ENCODE results near the gene SLC35F3.

The SLC35F3 gene

GRCh38 chr1:234265321-234265720 lies 360.8 kb downstream of the SLC35F3 start:
- FAIRE-seq = no peak

DNA sequence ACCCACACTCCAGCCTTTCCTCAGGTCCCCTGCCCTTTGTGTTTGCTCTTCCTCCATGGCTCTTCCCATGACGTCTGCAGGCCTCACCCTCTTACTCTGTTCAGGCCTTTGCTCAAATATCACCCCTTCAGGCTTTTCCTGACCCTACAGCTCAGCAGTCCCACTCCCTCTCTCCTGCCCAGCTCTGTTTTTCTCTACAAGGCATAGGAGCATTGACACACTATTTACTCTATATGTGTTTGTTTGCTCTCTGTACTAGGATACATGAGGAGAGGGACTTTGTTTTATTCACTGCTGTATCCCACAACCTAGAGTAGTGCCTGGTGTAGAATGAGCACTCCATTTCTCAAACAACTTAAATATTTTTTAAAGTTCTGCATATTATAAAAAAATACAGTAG lies 361.4 kb downstream of the SLC35F3 start:
- FAIRE-seq = no peak

DNA sequence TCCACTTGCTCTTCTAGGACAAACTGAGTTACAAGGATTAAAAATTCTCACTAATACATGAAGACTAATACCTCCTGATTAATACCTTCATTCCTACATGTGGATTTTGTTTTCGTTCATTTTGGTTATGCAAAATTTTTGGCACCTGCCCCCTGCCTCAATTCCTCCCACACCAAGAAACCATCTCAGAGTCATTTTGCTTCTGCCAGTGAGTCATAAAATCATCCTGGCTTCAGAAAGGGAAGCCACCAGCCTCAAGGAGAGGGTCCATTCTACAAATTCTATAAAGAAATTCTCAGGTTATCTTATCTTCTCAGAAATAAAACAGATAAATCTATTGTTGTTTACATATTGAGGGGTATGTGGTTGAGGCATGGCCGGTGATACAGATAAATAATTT lies 365.6 kb downstream of the SLC35F3 start:
- no peak for FAIRE-seq

GRCh38 chr1:234270581-234271242 lies 366.2 kb downstream of the SLC35F3 start:
- FAIRE-seq = no peak

DNA sequence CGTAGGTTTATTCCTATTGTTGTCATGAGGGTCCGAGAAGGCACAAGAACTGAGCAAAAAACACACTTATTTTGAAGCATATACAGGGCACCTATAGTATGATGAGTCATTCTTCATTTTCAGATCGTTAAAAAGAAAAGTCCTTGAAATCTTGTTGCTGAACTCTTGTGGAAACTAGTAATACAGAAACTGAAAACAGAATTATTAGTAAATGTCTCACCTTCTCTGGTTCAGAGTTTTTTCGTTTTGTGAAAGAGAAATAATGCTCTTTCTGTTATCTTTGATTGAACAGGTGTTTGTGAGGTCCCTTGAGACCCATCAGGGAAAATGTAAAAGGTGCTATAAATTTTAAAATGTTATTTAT lies 366.7 kb downstream of the SLC35F3 start:
- FAIRE-seq = no peak

- FAIRE-seq = no peak
Observed at GRCh38 chr1:234272656-234273312, 368.3 kb downstream of the SLC35F3 start.

DNA sequence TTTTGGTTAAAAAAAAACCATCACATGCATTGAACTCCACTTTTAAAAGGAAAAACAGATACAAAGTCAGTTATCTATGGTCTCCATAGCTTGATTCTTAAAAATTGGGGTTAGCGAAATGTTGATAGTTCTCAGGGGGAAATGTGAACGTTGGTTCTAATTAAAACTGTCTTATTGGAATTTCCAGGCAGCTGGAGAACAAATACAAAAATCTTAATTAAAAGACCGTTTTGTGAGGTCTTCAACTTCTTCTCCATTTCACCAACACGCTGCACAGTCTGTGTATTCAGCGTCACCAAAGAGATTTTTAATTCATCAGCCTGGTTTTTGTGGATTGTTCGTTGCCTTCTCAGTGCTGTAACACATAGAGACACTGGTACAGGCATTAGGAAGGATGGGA lies 369.5 kb downstream of the SLC35F3 start:
- no peak for FAIRE-seq

DNA sequence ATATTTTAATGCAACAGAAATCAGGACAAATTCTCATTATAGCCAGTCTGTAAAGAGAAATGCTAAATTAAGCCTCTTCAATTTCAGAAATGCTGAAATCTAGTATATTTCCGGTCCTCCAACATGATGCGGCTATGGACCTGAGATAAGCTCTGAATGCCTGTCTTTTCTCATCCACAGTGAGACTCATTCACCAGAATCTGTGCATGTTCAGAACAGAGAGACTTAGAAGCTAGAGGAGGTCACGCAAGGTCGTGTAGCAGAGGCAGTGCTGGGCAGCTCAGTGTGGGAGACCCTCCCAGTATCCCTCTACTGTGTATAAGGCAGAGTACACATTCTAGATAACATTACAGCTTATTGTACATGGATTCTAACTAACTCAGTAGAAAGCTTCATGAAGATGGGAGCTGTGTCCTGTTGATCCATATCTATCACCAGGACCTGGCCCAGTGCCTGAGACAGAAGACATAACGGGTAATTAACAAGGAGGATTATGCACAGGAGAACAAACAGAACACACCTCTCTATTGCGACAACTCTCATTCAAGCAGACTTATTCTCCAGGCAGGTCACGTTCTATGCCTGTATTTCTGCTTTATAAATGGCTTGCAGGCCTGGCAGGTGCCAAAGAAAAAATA lies 371.8 kb downstream of the SLC35F3 start:
- FAIRE-seq = no peak

GRCh38 chr1:234277161-234277868 lies 372.8 kb downstream of the SLC35F3 start:
- no peak for FAIRE-seq

DNA sequence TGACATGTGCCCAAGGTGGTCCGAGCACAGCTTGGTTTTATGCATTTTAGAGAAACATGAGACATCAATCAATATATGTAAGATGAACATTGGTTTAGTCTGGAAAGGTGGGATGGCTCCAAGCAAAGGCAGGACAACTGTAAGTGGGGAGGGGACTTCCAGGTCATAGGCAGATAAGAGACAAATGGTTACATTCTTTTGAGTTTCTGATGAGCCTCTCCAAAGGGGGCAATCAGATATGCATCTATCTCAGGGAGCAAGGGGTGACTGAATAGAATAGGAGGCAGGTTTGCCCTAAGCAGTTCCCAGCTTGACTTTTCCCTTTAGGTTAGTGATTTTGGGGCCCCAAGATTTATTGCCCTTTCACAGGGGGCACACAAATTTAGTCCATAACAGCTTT lies 374.5 kb downstream of the SLC35F3 start:
- FAIRE-seq = no peak

GRCh38 chr1:234280500-234280899 lies 376.0 kb downstream of the SLC35F3 start:
- FAIRE-seq = no peak

GRCh38 chr1:234281826-234282489 lies 377.5 kb downstream of the SLC35F3 start:
- no peak for FAIRE-seq

DNA sequence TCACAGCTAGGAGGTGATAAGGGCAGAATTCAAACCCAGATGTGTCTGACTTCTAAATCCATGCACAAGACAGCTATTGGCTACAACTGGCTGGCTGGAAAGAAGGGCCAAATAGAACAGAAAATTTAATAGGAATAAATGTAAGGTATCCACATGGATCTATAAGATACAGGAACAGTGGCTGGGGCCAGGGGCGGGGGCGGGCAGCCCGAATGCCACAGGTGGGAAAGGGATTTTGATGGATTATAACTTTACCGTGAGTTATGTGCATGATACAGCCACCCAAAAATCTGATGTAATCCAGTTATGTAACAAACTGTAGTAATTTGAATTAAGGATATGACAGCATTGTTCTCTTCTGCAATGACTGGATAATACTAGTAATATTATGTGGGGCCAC lies 381.7 kb downstream of the SLC35F3 start:
- FAIRE-seq = no peak

- FAIRE-seq = no peak
Observed at GRCh38 chr1:234288946-234289345, 384.5 kb downstream of the SLC35F3 start.

DNA sequence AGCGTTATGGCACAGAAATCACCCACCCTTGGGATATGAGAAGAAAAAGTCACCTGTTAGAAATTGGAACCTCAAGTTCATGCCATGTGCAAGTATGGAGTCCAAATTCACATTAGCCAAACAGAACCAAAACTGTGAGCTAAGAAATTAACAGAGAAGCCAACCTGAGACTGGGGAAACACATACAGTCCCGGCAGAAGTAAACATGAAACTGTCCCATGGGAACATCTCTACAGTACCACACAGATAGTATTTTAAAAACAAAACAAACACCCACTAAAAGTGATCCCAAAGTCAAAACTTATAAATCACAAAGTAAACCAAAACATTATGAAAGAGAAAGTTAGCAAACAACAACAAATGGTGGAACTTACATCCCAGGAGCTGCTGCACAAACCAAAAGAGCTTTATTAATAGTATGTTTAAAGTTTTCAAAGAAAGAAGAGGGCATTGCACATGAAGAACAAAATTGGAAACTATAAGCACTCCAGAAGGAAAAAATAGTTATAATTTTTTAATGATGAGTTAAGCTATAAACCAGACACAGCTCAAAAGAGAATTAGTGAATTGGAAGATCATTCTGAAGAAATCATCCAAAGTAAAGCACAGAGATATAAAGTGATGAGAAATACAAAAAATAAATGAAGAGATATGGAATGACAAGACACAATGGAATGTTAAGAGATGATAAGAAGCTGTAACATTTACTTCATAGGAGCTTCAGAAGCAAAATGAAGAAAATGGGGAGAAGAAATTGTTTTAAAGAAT lies 385.2 kb downstream of the SLC35F3 start:
- FAIRE-seq = no peak

GRCh38 chr1:234292011-234292410 lies 387.5 kb downstream of the SLC35F3 start:
- FAIRE-seq = no peak

DNA sequence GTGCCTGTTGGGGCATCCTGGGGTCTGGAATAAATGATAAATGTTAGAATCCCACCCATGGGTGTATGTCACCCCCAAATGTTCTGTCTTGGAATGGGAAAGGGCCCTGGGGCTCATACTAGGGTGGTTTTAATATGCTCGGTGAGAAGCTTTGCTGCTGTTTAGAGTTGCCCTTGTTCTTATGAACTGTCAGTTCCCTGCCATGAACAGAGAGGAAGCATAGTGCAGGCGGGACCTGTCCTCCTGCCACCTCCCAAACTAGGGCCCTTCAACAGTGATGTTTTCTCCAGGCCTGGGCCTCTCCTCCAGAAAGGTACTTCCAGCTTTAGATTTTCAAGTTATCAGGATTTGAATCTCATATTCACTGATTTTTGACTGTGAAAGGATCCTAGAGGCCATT lies 388.1 kb downstream of the SLC35F3 start:
- FAIRE-seq = no peak

DNA sequence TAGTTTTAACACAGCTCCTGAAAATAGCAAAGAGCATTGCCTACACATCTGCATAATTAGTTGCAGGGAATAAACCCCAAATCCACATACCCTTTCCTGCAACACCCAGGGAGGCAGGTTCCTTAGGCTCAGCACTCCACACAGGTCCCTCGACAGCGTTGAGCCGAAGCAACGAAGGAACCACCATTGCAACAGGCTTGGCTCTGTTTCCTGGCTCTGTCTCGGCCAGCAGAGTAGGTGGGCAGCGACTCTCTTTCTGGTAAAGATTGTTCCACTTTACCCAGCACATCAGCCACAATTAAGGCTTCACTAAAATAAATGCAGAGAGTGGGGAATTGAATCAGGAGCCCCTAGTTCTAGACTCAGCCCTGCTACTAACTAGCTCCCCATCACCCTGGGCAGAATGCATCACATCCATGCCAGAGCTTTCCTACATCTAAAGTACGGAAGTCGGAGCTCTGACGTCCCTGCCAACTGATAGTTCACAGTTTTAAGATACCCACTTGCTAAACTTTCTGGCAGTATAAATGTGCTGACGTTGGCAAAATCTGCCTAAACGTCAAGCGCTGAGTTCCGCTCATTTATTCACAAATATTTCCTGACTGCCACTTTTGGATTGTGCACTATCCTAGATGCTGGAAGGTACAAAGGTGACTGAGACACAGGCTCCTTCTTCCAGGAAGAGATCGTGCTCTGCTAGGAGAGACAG lies 389.8 kb downstream of the SLC35F3 start:
- FAIRE-seq = no peak

DNA sequence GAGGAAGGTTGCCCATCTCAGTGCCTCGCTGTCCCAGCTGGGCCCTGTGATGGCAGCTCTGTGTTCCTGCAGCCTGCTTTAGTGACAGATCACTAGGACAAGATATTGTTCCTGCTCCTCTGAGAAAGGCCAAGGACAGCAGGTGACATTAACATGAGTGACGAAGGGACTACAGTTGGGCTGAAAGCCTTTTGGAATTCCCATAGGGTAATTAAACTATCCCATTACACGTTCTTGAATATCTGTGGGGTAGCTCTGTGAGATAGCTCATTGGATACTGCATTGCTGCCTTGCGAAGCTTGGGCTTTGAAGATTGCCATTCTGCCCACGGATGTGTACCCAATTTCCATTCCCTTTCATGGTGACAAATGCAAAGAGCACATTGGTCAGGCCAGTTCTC lies 390.6 kb downstream of the SLC35F3 start:
- no peak for FAIRE-seq

- FAIRE-seq = no peak
Observed at GRCh38 chr1:234295626-234296025, 391.1 kb downstream of the SLC35F3 start.

DNA sequence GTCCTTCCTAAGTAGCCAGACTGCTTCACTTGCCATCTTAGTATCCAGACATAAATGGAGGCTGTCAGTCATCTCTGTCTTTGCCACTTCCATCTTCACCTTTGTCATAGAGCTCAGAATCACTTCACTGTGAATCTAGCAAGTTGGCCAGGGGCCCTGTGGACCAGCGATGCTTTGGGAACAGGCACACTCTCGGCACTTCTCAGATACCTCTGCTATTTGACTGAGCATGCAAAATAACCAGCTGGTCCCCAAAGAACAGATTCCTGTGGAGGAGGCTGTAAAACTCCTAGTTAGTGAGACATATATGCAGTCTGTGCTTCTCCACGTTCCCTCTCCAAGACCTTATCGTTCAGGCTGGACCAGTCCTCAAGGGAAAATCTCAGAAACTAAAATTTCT lies 392.0 kb downstream of the SLC35F3 start:
- FAIRE-seq = no peak

DNA sequence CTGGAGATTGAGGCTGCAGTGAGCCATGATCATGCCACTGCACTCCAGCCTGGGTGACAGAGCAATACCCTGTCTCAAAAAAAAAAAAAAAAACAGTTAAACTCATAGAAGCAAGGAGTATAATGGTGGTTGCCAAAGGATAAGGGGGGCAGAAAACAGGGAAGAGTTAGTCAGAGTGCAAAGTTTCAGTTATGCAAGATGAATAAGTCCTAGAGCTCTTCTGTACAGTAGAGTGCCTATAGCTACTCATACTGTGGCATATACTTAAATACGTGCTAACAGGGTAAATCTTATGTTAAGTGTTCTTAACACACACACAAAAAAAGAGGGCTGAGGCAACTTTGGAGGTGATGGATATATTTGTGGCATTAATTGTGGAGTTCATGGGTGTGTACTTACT lies 393.2 kb downstream of the SLC35F3 start:
- no peak for FAIRE-seq
